HepG2 (cell line): ENCODE measurements around the gene TMEM9B. TPM values are rescaled to one million over a fixed set of nuclear protein-coding genes. Genes with fewer than 3 reads are reported as not detected.
A peak's percentile ranks its signal among the peaks of the same experiment; 100 is the strongest.

ENCODE experiments used
- CHCHD3 ChIP-seq: sonication (generic); formaldehyde crosslinking; IDR thresholded peaks from 2 replicates; pipeline ENCODE4 v1.8.0; 2022; ENCODE audit warnings: mild to moderate bottlenecking, missing genetic modification reagents, moderate library complexity
- DPF2 ChIP-seq: sonication (generic); formaldehyde crosslinking; IDR thresholded peaks from 2 replicates; pipeline ENCODE4 v1.4.0; 2020; ENCODE audit warnings: mild to moderate bottlenecking, low read depth, missing genetic modification reagents, borderline replicate concordance
- FOXA3 ChIP-seq: IDR thresholded peaks from 2 replicates; pipeline ENCODE4 v1.6.1; 2016; ENCODE audit warnings: missing genetic modification reagents, missing compliant biosample characterization
- GATAD1 ChIP-seq: IDR thresholded peaks from 2 replicates; pipeline ENCODE4 v1.6.1; 2016; ENCODE audit warnings: missing genetic modification reagents, missing compliant biosample characterization
- LBX2 ChIP-seq: sonication (generic); formaldehyde crosslinking; IDR thresholded peaks from 2 replicates; pipeline ENCODE4 v1.5.0; 2020; ENCODE audit warnings: missing genetic modification reagents, mild to moderate bottlenecking, borderline replicate concordance
- PAX8 ChIP-seq: sonication (generic); formaldehyde crosslinking; IDR thresholded peaks from 2 replicates; pipeline ENCODE4 v1.8.0; 2022; ENCODE audit warnings: mild to moderate bottlenecking, missing genetic modification reagents, borderline replicate concordance
- RBAK ChIP-seq: sonication (generic); formaldehyde crosslinking; IDR thresholded peaks from 2 replicates; pipeline ENCODE4 v1.5.1; 2020; ENCODE audit warnings: mild to moderate bottlenecking, missing genetic modification reagents
- SRSF1 ChIP-seq: fragments of 200-400 bp; formaldehyde crosslinking; optimal IDR thresholded peaks from 2 replicates; pipeline ENCODE3; 2017; ENCODE audit warnings: mild to moderate bottlenecking, low read depth, low read length, moderate library complexity
- SRSF9 ChIP-seq: fragments of 200-400 bp; formaldehyde crosslinking; IDR thresholded peaks from 2 replicates; pipeline ENCODE4 v1.6.1; 2018; ENCODE audit warnings: borderline replicate concordance, mild to moderate bottlenecking, low read depth, low read length; ENCODE audit not compliant: insufficient read depth, poor library complexity, severe bottlenecking
- ZBTB33 ChIP-seq: sonication (generic); formaldehyde crosslinking; IDR thresholded peaks from 2 replicates; pipeline ENCODE4 v1.4.0; 2020; ENCODE audit warnings: missing genetic modification reagents
- ZFP36L1 ChIP-seq: sonication (generic); formaldehyde crosslinking; IDR thresholded peaks from 2 replicates; pipeline ENCODE4 v1.8.0; 2022; ENCODE audit warnings: mild to moderate bottlenecking, missing genetic modification reagents, moderate library complexity
- ZNF10 ChIP-seq: sonication (generic); formaldehyde crosslinking; IDR thresholded peaks from 2 replicates; pipeline ENCODE4 v1.4.0; 2020; ENCODE audit warnings: mild to moderate bottlenecking, low read depth, missing genetic modification reagents, borderline replicate concordance
- ZNF282 ChIP-seq: fragments of 450-650 bp; IDR thresholded peaks from 2 replicates; pipeline ENCODE4 v1.6.1; 2018; ENCODE audit not compliant: partially characterized antibody
- ZNF451 ChIP-seq: sonication (generic); formaldehyde crosslinking; IDR thresholded peaks from 2 replicates; pipeline ENCODE4 v1.5.0; 2020; ENCODE audit warnings: mild to moderate bottlenecking, missing genetic modification reagents
- ZNF563 ChIP-seq: sonication (generic); formaldehyde crosslinking; IDR thresholded peaks from 2 replicates; pipeline ENCODE4 v1.8.0; 2022; ENCODE audit warnings: mild to moderate bottlenecking, moderate library complexity, missing genetic modification reagents
- ZSCAN22 ChIP-seq: sonication (generic); formaldehyde crosslinking; IDR thresholded peaks from 2 replicates; pipeline ENCODE4 v1.4.0; 2020; ENCODE audit warnings: mild to moderate bottlenecking, missing genetic modification reagents
- polyA plus RNA-seq, 8 experiments: library from polyadenylated mRNA; depleted of rRNA in 3 of 8; stranded (reverse) in 7 of 8; unstranded in 1 of 8; fragments of >200 nt; fragmentation: Illumina TruSeq in 4 of 8; extraction: Trizol in 4 of 8; gene quantifications; 2 replicates each; pipeline versions ENCODE4 v1.2.1 to v1.2.3, GENCODE V29; 2011 to 2016; ENCODE audit warnings: low read depth in 4 of 8, missing spikeins in 1 of 8, mixed read lengths in 1 of 8; ENCODE audit not compliant: insufficient read depth in 1 of 8
- total RNA-seq, 5 experiments: library from RNA; depleted of rRNA; stranded (reverse); fragments of >200 nt; fragmentation: Illumina TruSeq; extraction: Trizol; gene quantifications; 2 replicates each; pipeline ENCODE4 v1.2.3, GENCODE V29; 2016; ENCODE audit warnings: low read depth in 1 of 5
- TF ChIP-seq, protein P1 (sequence below): sonication (generic); formaldehyde crosslinking; IDR thresholded peaks from 2 replicates; pipeline ENCODE4 v1.8.1; 2022; ENCODE audit warnings: mild to moderate bottlenecking, missing genetic modification reagents
- TF ChIP-seq, protein P2 (sequence below): sonication (generic); formaldehyde crosslinking; conservative IDR thresholded peaks from 2 replicates; pipeline ENCODE4 v1.8.0; 2022; ENCODE audit warnings: missing genetic modification reagents
- TF ChIP-seq, protein P3 (sequence below): sonication (generic); formaldehyde crosslinking; IDR thresholded peaks from 2 replicates; pipeline ENCODE4 v1.4.0; 2020; ENCODE audit warnings: missing genetic modification reagents
- TF ChIP-seq, protein P4 (sequence below): sonication (generic); formaldehyde crosslinking; IDR thresholded peaks from 2 replicates; pipeline ENCODE4 v1.5.0; 2020; ENCODE audit warnings: missing genetic modification reagents

Gene TMEM9B
- total and polyA plus RNA-seq, 2 of the 13 experiments (the other 11 are each of a cell fraction or from before 2014, with no cell fraction given) = 12.4 to 20.8 TPM

DNA sequence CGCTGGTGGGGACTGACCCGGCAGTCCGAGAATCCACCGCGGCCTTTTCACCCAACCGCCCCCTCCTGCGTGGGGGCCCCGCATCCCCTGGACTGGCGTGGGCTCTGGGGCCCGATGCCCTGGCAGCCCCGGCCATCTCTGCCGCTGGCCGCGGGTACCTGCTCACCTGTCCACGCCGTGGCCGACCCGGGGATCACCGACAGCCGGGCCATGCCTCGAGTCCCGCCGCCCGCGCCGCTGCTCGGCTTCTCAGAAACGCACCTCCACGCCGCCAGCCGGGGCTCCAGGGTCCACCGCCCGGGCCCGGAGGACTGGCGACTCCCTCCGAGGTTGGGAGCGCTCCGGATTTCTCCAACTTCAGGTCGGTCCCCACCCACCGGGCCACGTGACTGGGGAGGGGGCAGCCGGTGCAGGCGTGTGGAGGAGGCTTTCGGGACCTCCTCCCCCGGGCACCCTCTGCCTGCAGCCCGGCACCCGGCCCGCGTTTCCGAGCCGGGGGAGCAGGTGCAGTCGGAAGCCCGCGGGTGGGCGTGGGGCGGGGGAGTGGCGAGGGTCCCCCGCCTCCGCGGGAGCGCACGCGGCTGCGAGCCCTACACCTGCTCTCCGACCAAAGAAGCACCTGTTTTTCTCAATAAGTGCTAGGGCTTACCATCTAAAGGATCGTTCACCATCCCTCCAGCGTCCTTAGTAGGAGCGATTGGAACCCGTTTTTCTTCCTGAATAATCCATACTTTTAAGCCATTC, 40.1 kb upstream of the TMEM9B start (continued):
- TF ChIP-seq, protein P1, sequence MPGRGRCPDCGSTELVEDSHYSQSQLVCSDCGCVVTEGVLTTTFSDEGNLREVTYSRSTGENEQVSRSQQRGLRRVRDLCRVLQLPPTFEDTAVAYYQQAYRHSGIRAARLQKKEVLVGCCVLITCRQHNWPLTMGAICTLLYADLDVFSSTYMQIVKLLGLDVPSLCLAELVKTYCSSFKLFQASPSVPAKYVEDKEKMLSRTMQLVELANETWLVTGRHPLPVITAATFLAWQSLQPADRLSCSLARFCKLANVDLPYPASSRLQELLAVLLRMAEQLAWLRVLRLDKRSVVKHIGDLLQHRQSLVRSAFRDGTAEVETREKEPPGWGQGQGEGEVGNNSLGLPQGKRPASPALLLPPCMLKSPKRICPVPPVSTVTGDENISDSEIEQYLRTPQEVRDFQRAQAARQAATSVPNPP = no peak
- no peak for TF ChIP-seq CHCHD3
- no peak for TF ChIP-seq ZNF282
- TF ChIP-seq GATAD1 (CRISPR knock-in tag) = no peak
- TF ChIP-seq PAX8 = peak; percentile 54; the same call in 1 of the 2 replicates
- no peak for TF ChIP-seq SRSF1
- TF ChIP-seq SRSF9 = no peak
- TF ChIP-seq, protein P2, sequence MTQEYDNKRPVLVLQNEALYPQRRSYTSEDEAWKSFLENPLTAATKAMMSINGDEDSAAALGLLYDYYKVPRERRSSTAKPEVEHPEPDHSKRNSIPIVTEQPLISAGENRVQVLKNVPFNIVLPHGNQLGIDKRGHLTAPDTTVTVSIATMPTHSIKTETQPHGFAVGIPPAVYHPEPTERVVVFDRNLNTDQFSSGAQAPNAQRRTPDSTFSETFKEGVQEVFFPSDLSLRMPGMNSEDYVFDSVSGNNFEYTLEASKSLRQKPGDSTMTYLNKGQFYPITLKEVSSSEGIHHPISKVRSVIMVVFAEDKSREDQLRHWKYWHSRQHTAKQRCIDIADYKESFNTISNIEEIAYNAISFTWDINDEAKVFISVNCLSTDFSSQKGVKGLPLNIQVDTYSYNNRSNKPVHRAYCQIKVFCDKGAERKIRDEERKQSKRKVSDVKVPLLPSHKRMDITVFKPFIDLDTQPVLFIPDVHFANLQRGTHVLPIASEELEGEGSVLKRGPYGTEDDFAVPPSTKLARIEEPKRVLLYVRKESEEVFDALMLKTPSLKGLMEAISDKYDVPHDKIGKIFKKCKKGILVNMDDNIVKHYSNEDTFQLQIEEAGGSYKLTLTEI = no peak
- TF ChIP-seq FOXA3 = no peak
- no peak for TF ChIP-seq RBAK (CRISPR knock-in tag)
- TF ChIP-seq LBX2 (CRISPR knock-in tag) = 0 out of 2 replicates have a peak, but pooled peaks have one; percentile 39
- TF ChIP-seq ZNF563 (CRISPR knock-in tag) = 0 out of 2 replicates have a peak, but pooled peaks have one; percentile 46
- no peak for TF ChIP-seq ZNF10 (CRISPR knock-in tag)
- TF ChIP-seq, protein P3, sequence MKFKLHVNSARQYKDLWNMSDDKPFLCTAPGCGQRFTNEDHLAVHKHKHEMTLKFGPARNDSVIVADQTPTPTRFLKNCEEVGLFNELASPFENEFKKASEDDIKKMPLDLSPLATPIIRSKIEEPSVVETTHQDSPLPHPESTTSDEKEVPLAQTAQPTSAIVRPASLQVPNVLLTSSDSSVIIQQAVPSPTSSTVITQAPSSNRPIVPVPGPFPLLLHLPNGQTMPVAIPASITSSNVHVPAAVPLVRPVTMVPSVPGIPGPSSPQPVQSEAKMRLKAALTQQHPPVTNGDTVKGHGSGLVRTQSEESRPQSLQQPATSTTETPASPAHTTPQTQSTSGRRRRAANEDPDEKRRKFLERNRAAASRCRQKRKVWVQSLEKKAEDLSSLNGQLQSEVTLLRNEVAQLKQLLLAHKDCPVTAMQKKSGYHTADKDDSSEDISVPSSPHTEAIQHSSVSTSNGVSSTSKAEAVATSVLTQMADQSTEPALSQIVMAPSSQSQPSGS (CRISPR knock-in tag) = no peak
- TF ChIP-seq ZNF451 (CRISPR knock-in tag) = no peak
- TF ChIP-seq ZFP36L1 (CRISPR knock-in tag) = no peak
- TF ChIP-seq, protein P4, sequence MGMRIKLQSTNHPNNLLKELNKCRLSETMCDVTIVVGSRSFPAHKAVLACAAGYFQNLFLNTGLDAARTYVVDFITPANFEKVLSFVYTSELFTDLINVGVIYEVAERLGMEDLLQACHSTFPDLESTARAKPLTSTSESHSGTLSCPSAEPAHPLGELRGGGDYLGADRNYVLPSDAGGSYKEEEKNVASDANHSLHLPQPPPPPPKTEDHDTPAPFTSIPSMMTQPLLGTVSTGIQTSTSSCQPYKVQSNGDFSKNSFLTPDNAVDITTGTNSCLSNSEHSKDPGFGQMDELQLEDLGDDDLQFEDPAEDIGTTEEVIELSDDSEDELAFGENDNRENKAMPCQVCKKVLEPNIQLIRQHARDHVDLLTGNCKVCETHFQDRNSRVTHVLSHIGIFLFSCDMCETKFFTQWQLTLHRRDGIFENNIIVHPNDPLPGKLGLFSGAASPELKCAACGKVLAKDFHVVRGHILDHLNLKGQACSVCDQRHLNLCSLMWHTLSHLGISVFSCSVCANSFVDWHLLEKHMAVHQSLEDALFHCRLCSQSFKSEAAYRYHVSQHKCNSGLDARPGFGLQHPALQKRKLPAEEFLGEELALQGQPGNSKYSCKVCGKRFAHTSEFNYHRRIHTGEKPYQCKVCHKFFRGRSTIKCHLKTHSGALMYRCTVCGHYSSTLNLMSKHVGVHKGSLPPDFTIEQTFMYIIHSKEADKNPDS = no peak
- TF ChIP-seq DPF2 = no peak
- no peak for TF ChIP-seq ZBTB33
- TF ChIP-seq ZSCAN22 = no peak
